Lower leg skin (tissue), 3 donors: Measurements from ENCODE around the gene DIO3.

Source experiments
- CTCF ChIP-seq, 3 donors: fragments of 450-650 bp; IDR thresholded peaks; one replicate each; pipeline ENCODE4 v1.5.1; 2016; ENCODE audit warnings: antibody characterized with exemption in 3 of 3, mild to moderate bottlenecking in 3 of 3, moderate library complexity in 2 of 3
- POLR2A ChIP-seq, 2 donors: fragments of 450-650 bp; IDR thresholded peaks; one replicate each; pipeline ENCODE4 v1.6.1; 2016 to 2017; ENCODE audit warnings: antibody characterized with exemption in 2 of 2, mild to moderate bottlenecking in 1 of 2, moderate library complexity in 1 of 2

- TF ChIP-seq CTCF (IDR thresholded peaks at IDR 0.05) (no peak), POLR2A (IDR thresholded peaks at IDR 0.05) (no peak)
Measured at GRCh38 chr14:101557811-101558738, 3.2 kb upstream of the DIO3 start.
